Measurements from ENCODE around the gene APOO. TPM values are rescaled to one million over a fixed set of nuclear protein-coding genes. Genes with fewer than 3 reads are reported as not detected.

Gene APOO
- total RNA-seq, 1 experiment from 2014 or later, result 34.5 TPM

GRCh38 chrX:23883737-23884354 lies 23.9 kb downstream of the APOO start:
- Histone ChIP-seq H4K20me1 (ENCODE audit: insufficient read depth) (no peaks in the 10 kb centered on the region), H3K9me3 (ENCODE audit: control insufficient read depth in 1 of 2, insufficient read depth in 1 of 2, low read depth in 1 of 2, low read length in 2 of 2) (no peaks in the 10 kb centered on the region), H3K4me2 (ENCODE audit: low read length) (peak overlapping the region; percentile 68), H3K36me3 (ENCODE audit: control insufficient read depth in 1 of 2, insufficient read depth in 2 of 2, low read length in 2 of 2) (no peaks in the 10 kb centered on the region), H3K79me2 (ENCODE audit: insufficient read depth, low read length) (no peaks in the 10 kb centered on the region), H3K4me3 (replicated peaks in 1 of 2; ENCODE audit: low read depth in 1 of 2, low read length in 2 of 2) (peak overlapping the region in 1 of 2 experiments; percentile 24; a peak in 3 of 4 replicates), H3K9me2 (ENCODE audit: insufficient read depth) (no peaks in the 10 kb centered on the region), H2AFZ (ENCODE audit: low read depth, low read length, poor library complexity, severe bottlenecking) (no peak overlapping the region), H3K27me3 (ENCODE audit: insufficient read depth, low read length) (no peaks in the 10 kb centered on the region), H3K27ac (ENCODE audit: low read depth, low read length) (peak overlapping the region; percentile 88), H3K9ac (ENCODE audit: low read length) (peak overlapping the region; percentile 66), H3K4me1 (ENCODE audit: control insufficient read depth in 1 of 2, insufficient read depth in 2 of 2, low read length in 2 of 2) (peaks cover 55 to 62% of the 10 kb centered on the region in 2 experiments)
- peak; percentile 66 for DNase-seq (ENCODE audit: low read depth, low spot score)
- peak; percentile 82 for ATAC-seq
- BruUV-seq (replicated peaks), result no TSS peak
- POLR2A ChIA-PET, result interaction anchor here (1.9 to 2.0 kb wide), 2 partner anchors 83 to 101 kb away, joined by 4 to 6 read pairs; partner anchors contain the start of gene SAT1
- RAD21 ChIA-PET (ENCODE audit: low non-redundant PET in 1 of 2, low total read pairs in 2 of 2, uncharacterized antibody in 2 of 2, unreplicated experiment in 2 of 2), result interaction anchor here in 1 of 2 experiments (0.6 kb wide), 2 partner anchors 16 to 55 kb away, joined by 3 read pairs; no protein-coding TSS in a partner anchor
- TF ChIP-seq POLR2A (IDR thresholded peaks at IDR 0.05; ENCODE audit: borderline replicate concordance, extremely low read depth, insufficient read depth, insufficient read length), result peak; percentile 28
- TF ChIP-seq SIN3A (IDR thresholded peaks at IDR 0.05; ENCODE audit: low read depth), result no peak
- CTCF ChIA-PET, result no interaction called here
- intact Hi-C loops (cut with micrococcal nuclease), result no loop called here

DNA sequence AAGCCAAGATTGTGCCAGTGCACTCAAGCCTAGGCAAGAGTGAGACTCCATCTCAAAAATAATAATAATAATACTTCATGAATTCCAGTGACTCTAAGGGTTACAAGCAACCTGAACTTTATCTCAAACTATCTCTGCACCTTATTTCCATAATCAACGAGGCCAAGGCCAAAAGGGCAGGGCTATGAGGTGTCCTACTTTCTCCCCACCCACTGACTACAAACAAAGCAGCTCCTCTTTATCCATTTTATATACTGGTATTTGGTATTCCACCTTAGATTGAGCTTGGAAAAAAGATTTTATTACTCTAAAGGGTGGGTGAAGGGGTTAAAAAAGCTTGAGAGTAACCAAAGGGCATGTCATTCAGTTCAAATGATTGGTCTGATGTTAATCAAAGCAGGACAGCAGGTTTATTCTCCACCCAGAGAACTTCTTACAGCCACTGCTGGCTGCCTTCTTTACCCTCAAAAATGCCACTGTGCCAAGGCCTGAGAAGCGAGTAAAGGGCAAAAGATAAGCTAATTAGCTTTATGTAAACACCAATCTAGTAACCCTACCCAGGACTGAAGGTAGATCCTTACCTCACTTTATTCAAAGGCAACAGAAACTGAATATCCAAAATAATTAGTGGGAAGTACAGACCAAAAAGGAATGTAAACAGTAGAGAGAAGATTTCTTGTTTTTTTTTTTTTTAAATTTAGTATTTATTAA lies 28.2 kb downstream of the APOO start:
- no TSS peak for BruUV-seq (replicated peaks)
- H3K9ac ChIP-seq (ENCODE audit: low read length), result no peak overlapping the region
- CTCF ChIA-PET, result no interaction called here
- H4K20me1 ChIP-seq (ENCODE audit: insufficient read depth), result no peaks in the 10 kb centered on the region
- intact Hi-C loops (cut with micrococcal nuclease), result no loop called here
- no peak overlapping the region for H3K27ac ChIP-seq (ENCODE audit: low read depth, low read length)
- no peaks in the 10 kb centered on the region for H3K36me3 ChIP-seq (ENCODE audit: control insufficient read depth in 1 of 2, insufficient read depth in 2 of 2, low read length in 2 of 2)
- peaks cover 25 to 30% of the 10 kb centered on the region in 2 experiments for H3K4me1 ChIP-seq (ENCODE audit: control insufficient read depth in 1 of 2, insufficient read depth in 2 of 2, low read length in 2 of 2)
- TF ChIP-seq EGR1 (IDR thresholded peaks at IDR 0.05; ENCODE audit: low read depth), result no peak
- no peak for TF ChIP-seq REST (IDR thresholded peaks at IDR 0.05; ENCODE audit: low read depth)
- no peak for TF ChIP-seq FOSL1 (IDR thresholded peaks at IDR 0.05; ENCODE audit: low read depth)
- no peak for TF ChIP-seq TCF7L2 (IDR thresholded peaks at IDR 0.05; ENCODE audit: borderline replicate concordance, extremely low read depth, insufficient read depth, insufficient read length)
- TF ChIP-seq, protein P1, sequence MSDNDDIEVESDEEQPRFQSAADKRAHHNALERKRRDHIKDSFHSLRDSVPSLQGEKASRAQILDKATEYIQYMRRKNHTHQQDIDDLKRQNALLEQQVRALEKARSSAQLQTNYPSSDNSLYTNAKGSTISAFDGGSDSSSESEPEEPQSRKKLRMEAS (IDR thresholded peaks at IDR 0.05), result no peak
- no peak for TF ChIP-seq POLR2AphosphoS5 (IDR thresholded peaks at IDR 0.05; ENCODE audit: low read depth, low read length)
- TF ChIP-seq, protein P2, sequence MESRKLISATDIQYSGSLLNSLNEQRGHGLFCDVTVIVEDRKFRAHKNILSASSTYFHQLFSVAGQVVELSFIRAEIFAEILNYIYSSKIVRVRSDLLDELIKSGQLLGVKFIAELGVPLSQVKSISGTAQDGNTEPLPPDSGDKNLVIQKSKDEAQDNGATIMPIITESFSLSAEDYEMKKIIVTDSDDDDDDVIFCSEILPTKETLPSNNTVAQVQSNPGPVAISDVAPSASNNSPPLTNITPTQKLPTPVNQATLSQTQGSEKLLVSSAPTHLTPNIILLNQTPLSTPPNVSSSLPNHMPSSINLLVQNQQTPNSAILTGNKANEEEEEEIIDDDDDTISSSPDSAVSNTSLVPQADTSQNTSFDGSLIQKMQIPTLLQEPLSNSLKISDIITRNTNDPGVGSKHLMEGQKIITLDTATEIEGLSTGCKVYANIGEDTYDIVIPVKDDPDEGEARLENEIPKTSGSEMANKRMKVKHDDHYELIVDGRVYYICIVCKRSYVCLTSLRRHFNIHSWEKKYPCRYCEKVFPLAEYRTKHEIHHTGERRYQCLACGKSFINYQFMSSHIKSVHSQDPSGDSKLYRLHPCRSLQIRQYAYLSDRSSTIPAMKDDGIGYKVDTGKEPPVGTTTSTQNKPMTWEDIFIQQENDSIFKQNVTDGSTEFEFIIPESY (IDR thresholded peaks at IDR 0.05; ENCODE audit: extremely low read depth, insufficient replicate concordance, low read length), result no peak
- ATAC-seq, result no peak
- no peaks in the 10 kb centered on the region for H3K79me2 ChIP-seq (ENCODE audit: insufficient read depth, low read length)
- H3K27me3 ChIP-seq (ENCODE audit: insufficient read depth, low read length), result no peaks in the 10 kb centered on the region
- H2AFZ ChIP-seq (ENCODE audit: low read depth, low read length, poor library complexity, severe bottlenecking), result no peak overlapping the region
- RAD21 ChIA-PET (ENCODE audit: low non-redundant PET in 1 of 2, low total read pairs in 2 of 2, uncharacterized antibody in 2 of 2, unreplicated experiment in 2 of 2), result no interaction called here
- H3K4me3 ChIP-seq (replicated peaks in 1 of 2; ENCODE audit: low read depth in 1 of 2, low read length in 2 of 2), result no peak overlapping the region
- POLR2A ChIA-PET, result no interaction called here
- DNase-seq (ENCODE audit: low read depth, low spot score), result no peak
- H3K9me2 ChIP-seq (ENCODE audit: insufficient read depth), result no peaks in the 10 kb centered on the region
- no peaks in the 10 kb centered on the region for H3K9me3 ChIP-seq (ENCODE audit: control insufficient read depth in 1 of 2, insufficient read depth in 1 of 2, low read depth in 1 of 2, low read length in 2 of 2)
- no peak overlapping the region for H3K4me2 ChIP-seq (ENCODE audit: low read length)

Data from HCT116 (cell line).